ENCODE measurements around the gene ICE1.

DNA sequence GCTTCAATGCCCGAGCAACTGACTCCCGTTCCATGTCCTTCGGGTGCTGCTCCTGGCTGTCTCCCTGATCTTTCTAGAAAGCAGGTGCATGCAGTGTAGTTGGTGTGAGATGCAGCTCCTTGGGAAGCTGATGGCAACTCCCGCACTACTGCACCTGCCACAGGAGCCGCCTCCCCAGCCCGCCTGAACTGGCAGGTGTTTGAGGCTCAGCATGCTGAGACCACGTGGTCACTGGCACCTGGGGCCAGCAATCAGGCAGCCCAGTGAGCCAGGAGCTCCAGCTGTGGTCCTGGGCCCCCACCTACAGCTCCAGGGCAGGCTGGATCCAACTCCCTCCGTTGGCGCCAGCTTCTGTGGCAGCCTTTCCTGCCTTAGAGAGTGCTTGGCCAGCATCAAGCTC lies 111.5 kb downstream of the ICE1 start:
- TF ChIP-seq, protein P1, sequence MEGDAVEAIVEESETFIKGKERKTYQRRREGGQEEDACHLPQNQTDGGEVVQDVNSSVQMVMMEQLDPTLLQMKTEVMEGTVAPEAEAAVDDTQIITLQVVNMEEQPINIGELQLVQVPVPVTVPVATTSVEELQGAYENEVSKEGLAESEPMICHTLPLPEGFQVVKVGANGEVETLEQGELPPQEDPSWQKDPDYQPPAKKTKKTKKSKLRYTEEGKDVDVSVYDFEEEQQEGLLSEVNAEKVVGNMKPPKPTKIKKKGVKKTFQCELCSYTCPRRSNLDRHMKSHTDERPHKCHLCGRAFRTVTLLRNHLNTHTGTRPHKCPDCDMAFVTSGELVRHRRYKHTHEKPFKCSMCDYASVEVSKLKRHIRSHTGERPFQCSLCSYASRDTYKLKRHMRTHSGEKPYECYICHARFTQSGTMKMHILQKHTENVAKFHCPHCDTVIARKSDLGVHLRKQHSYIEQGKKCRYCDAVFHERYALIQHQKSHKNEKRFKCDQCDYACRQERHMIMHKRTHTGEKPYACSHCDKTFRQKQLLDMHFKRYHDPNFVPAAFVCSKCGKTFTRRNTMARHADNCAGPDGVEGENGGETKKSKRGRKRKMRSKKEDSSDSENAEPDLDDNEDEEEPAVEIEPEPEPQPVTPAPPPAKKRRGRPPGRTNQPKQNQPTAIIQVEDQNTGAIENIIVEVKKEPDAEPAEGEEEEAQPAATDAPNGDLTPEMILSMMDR (IDR thresholded peaks at IDR 0.05), result no peak
- TF ChIP-seq POLR2A (IDR thresholded peaks at IDR 0.05) (no peak), POLR2AphosphoS5 (IDR thresholded peaks at IDR 0.05) (no peak)
